Measurements from ENCODE around the gene TLL2. TPM values are rescaled to one million over a fixed set of nuclear protein-coding genes. Genes with fewer than 3 reads are reported as not detected.

TLL2 gene
- total and polyA plus RNA-seq, 9 of the 15 experiments (the other 6 are each of a cell fraction or from before 2014, with no cell fraction given) = 0.09 TPM; not detected in 8

DNA sequence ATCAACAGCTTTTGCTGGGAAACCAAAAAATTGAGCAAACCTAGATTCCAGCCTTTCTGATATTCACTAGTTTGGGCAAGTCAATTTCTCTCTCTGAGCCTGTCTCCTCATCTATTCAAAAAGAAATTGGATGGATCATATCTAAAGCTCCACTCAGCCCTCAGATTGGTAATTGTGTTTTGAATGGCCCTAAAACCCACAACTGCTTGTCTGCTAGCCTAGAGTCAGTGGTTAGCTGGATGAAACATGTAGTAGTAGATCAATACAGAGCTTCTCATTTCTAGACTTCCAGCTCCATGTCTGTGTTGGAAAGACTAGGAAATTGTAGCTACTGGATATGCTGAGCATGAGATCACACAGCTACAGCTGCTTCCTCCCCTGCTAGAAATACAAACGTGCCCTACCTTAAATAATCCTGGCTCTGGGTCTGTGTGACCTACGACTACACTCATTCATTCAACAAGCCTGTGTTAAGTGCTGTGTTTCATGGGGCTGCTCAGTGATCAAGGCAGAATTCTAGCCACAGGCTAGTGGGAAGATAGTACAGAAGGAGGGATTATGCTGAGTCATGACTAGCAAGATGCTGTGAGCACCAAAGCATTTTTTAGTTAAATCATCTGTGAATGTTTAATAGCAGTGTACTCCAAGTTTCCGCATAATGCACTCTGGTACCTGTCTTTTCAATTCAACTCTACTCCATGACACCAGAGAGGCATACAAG lies 193.8 kb downstream of the TLL2 start (continued):
- TF ChIP-seq, protein P1, sequence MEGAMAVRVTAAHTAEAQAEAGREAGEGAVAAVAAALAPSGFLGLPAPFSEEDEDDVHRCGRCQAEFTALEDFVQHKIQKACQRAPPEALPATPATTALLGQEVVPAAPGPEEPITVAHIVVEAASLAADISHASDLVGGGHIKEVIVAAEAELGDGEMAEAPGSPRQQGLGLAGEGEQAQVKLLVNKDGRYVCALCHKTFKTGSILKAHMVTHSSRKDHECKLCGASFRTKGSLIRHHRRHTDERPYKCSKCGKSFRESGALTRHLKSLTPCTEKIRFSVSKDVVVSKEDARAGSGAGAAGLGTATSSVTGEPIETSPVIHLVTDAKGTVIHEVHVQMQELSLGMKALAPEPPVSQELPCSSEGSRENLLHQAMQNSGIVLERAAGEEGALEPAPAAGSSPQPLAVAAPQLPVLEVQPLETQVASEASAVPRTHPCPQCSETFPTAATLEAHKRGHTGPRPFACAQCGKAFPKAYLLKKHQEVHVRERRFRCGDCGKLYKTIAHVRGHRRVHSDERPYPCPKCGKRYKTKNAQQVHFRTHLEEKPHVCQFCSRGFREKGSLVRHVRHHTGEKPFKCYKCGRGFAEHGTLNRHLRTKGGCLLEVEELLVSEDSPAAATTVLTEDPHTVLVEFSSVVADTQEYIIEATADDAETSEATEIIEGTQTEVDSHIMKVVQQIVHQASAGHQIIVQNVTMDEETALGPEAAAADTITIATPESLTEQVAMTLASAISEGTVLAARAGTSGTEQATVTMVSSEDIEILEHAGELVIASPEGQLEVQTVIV (CRISPR knock-in tag; IDR thresholded peaks at IDR 0.05; ENCODE audit: borderline replicate concordance) = no peak
- TF ChIP-seq, protein P2, sequence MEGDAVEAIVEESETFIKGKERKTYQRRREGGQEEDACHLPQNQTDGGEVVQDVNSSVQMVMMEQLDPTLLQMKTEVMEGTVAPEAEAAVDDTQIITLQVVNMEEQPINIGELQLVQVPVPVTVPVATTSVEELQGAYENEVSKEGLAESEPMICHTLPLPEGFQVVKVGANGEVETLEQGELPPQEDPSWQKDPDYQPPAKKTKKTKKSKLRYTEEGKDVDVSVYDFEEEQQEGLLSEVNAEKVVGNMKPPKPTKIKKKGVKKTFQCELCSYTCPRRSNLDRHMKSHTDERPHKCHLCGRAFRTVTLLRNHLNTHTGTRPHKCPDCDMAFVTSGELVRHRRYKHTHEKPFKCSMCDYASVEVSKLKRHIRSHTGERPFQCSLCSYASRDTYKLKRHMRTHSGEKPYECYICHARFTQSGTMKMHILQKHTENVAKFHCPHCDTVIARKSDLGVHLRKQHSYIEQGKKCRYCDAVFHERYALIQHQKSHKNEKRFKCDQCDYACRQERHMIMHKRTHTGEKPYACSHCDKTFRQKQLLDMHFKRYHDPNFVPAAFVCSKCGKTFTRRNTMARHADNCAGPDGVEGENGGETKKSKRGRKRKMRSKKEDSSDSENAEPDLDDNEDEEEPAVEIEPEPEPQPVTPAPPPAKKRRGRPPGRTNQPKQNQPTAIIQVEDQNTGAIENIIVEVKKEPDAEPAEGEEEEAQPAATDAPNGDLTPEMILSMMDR (IDR thresholded peaks at IDR 0.05 in 2 of 3, conservative IDR thresholded peaks at IDR 0.05 in 1 of 3; ENCODE audit: insufficient read depth in 2 of 3, low read depth in 1 of 3, low read length in 3 of 3) = no peak
- TF ChIP-seq HLTF (IDR thresholded peaks at IDR 0.05) (no peak), BHLHE40 (IDR thresholded peaks at IDR 0.05; ENCODE audit: low read length) (no peak), ZNF165 (CRISPR knock-in tag; IDR thresholded peaks at IDR 0.05; ENCODE audit: borderline replicate concordance) (no peak), FOS (IDR thresholded peaks at IDR 0.05; ENCODE audit: extremely low read depth, insufficient read length) (no peak), ZC3H8 (IDR thresholded peaks at IDR 0.05) (no peak), ZNF316 (IDR thresholded peaks at IDR 0.05) (peak; percentile 91), U2AF1 (optimal IDR thresholded peaks at IDR 0.05; ENCODE audit: low read depth, low read length) (no peak), NFE2 (IDR thresholded peaks at IDR 0.05; ENCODE audit: low read depth) (peak; percentile 80), ZNF253 (CRISPR knock-in tag; conservative IDR thresholded peaks at IDR 0.05) (no peak), MAFG (tag; conservative IDR thresholded peaks at IDR 0.05) (peak; percentile 96)
- TF ChIP-seq, protein P3, sequence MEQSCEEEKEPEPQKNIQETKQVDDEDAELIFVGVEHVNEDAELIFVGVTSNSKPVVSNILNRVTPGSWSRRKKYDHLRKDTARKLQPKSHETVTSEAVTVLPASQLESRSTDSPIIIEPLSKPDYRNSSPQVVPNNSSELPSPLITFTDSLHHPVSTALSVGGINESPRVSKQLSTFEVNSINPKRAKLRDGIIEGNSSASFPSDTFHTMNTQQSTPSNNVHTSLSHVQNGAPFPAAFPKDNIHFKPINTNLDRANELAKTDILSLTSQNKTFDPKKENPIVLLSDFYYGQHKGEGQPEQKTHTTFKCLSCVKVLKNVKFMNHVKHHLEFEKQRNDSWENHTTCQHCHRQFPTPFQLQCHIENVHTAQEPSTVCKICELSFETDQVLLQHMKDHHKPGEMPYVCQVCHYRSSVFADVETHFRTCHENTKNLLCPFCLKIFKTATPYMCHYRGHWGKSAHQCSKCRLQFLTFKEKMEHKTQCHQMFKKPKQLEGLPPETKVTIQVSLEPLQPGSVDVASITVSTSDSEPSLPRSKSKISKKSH (CRISPR knock-in tag; IDR thresholded peaks at IDR 0.05) = no peak
- TF ChIP-seq, protein P4, sequence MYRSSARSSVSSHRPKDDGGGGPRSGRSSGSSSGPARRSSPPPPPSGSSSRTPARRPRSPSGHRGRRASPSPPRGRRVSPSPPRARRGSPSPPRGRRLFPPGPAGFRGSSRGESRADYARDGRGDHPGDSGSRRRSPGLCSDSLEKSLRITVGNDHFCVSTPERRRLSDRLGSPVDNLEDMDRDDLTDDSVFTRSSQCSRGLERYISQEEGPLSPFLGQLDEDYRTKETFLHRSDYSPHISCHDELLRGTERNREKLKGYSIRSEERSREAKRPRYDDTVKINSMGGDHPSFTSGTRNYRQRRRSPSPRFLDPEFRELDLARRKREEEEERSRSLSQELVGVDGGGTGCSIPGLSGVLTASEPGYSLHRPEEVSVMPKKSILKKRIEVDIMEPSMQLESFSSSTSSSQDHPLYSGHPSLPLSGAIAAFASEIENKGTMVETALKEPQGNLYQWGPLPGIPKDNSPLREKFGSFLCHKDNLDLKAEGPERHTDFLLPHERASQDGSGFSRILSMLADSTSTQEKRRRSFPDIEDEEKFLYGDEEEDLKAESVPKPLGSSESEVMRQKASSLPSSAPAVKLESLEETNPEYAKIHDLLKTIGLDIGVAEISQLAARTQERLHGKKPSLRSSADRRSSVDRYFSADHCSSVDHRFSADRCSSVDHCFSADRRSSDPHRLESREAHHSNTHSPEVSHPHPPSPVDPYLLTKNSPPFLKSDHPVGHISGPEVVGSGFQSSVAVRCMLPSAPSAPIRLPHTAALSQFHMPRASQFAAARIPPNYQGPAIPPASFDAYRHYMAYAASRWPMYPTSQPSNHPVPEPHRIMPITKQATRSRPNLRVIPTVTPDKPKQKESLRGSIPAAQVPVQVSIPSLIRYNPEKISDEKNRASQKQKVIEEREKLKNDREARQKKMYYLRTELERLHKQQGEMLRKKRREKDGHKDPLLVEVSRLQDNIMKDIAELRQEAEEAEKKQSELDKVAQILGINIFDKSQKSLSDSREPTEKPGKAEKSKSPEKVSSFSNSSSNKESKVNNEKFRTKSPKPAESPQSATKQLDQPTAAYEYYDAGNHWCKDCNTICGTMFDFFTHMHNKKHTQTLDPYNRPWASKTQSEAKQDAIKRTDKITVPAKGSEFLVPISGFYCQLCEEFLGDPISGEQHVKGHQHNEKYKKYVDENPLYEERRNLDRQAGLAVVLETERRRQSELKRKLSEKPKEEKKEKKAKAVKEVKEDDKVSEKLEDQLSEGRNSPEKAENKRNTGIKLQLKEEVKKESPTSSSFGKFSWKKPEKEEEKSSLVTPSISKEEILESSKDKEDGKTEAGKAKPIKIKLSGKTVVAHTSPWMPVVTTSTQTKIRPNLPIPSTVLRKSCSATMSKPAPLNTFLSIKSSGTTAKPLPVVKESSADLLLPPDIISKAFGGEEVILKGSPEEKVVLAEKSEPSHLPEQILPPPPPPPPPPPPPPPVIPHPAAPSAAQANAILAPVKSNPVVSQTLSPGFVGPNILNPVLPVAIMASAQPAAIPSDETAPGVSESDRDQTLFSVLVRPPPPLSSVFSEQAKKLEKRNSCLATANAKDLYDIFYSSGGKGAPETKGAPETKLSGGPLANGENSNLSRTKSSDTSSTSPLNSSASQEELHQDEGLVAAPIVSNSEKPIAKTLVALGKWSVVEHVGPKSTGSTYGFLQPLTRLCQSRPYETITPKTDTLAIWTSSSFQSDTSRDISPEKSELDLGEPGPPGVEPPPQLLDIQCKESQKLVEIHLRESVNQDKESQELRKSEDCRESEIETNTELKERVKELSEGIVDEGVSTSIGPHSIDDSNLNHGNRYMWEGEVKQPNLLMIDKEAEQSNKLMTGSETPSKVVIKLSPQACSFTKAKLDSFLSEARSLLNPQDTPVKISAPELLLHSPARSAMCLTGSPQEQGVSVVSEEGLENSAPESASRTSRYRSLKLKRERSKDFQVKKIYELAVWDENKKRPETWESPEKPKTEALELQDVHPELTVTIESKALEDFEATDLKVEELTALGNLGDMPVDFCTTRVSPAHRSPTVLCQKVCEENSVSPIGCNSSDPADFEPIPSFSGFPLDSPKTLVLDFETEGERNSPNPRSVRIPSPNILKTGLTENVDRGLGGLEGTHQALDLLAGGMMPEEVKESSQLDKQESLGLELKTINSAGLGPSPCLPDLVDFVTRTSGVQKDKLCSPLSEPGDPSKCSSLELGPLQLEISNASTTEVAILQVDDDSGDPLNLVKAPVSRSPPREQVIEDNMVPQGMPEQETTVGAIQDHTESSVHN (IDR thresholded peaks at IDR 0.05; ENCODE audit: borderline replicate concordance in 1 of 2, low read depth in 1 of 2) = no peak

Measured in K562 (cell line).